NCI-H1417 treated with DMSO at 0.1 percent for 48 hours (cell line): ENCODE measurements around the gene ATG5.
"Not testable (repeated sequence)": the region's sequence is repeated elsewhere in the genome, so short reads cannot be mapped to it uniquely, and the experiment has no call there.

Experiments used
- DNase-seq: peaks from one replicate; lab custom pipeline; 2025; lab: John Stamatoyannopoulos, UW

Gene ATG5

DNA sequence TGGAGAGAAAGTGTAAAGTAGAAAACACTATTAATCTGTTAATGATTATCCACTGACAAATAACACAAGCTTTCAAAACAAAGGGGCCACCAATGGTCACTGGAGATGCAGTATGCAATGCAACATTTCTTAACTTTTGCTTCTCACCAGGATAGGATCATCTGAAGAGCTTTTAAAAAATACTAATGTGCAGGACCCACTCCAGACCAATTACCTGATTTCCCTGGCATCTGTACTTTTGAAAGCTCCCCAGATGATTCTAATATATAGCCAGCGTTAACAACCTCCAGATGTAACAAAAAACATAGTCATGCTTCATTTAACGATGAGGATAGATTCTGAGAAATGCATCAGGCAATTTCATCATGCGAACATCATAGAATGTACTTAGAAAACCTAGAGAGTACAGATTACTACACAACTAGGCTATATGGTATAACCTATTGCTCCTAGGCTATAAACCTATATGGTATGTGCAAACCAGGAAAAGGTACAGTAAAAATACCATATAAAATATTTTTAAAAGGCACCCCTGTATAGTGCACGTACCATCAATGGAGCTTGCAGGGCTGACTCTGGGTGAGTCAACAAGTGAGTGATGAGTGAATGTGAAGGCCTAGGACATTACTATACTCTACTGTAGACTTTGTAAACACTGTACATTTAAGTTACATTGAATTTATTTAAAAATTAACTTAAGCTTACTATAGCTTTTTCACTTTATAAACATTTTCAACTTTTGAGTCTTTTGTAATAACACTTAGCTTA is 69.2 kb downstream of the ATG5 start:
- no peak for DNase-seq

DNA sequence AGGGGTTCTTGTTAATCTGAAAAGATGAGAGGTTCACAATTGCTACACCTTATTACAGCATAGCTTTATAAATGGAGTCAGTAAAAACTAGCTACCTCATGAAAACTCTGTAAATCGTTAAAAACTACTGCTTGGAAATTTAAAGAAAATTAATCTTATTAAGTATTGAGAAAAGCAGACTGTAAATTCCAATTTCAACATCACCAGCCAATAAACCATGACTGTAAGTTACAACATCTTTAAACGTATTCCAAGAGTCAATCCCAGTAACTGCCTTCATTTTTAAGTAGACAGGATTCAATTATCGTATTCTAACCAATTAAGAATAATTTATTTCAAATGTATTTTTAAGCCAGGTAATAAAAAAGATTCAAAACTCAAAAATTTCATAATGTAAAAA is 70.3 kb downstream of the ATG5 start:
- DNase-seq: no peak

DNA sequence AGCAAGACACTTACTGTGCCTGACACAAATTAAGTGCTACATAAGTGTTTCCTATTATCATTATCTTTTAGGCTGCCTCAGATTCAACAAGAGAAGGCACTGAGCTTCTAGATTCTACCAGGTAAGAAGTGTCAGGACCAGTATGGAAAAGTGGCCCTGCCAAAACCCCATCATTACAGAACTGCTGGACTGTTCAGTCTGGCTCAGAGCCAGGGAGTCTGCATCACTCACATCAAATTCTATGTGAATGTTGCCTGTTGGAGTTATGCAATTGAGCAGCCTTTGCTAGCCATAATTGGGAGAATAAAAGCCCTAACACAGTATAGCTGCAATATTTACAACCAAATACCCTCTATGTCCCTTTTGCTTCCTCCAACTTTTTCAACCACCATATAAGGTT is 70.9 kb downstream of the ATG5 start:
- no peak for DNase-seq

DNA sequence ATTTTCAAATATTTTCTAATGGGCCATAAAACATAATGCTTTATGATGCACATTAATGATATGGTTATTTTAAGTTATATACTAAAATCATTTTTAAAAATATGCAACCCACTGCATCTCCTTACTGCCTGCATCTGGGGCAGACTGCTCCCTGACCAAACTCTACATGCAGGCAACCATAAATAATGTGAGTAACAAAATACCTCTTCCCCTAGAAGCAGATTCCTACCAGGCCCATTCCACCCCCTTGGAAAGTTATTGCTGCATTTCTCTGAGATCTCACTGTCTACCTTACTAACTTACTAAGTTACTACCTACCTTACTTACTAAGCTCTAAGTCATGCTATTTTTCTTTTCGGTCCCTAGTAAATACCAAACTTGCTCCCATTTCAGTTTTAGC is 71.8 kb downstream of the ATG5 start:
- DNase-seq: no peak

DNA sequence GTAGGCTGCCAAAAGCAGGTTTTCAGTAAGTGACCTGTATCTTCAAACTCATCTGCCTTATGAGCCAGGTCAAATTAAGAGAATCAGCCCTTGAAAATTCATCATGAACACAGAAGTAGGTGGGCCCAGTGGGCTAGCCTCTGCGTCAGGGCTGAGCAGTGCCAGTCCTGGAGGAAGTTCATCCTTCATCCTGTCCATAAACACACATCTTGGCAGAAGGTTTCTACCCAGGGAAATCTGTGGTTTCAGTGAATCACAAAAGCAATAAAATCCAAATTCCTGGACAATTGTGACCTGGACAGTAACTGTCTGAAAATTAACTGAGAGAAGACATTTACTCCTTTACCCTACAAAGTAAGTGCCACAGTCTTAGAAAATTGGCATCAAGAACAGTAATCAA is 72.4 kb downstream of the ATG5 start:
- no peak for DNase-seq

DNA sequence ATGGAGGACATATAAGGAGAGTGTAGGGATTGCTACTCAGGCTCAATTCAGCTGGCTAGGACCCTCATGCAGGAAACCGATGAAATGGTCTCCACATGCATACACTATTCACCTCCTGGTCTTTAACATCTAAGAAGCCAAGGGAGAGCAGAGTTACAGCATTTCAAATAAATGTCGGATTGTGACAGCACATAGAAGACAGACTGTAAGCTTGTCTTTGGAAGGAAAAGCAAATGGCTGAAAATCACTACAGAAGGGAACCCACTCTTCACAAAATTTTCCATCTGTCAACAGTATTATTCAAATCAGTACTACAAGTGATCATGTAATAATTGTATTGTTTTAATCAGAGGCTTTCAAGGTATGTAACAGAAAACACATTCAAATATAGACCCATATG is 72.9 kb downstream of the ATG5 start:
- DNase-seq: no peak

DNA sequence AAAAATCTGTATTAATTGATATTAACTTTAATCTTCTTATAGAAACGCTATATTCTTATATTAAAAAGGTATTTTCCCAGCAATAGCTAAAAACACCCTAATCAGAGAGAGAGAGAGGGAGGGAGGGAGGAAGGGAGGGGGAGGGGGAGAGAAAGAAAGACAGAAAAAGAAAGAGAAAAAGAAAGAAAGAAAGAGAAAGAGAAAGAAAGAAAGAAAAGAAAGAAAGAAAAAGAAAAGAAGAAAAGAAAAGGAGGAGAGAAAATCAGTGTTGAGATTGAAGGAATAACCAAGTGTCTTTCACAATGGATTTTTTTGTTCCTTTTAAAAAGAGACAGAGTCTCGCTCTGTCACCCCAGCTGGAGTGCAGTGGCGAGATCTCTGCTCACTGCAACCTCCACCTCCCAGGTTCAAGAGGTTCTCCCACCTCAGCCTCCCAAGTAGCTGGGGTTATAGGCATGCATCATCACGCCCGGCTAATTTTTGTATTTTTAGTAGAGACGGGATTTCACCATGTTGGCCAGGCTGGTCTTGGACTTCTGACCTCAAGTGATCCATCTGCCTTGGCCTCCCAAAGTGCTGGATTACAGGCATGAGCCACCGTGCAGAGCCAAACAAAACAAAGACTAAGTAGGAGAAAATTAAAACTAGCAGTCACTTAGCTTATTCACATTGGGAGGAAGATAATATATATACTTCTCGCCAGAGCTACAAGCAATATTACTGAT is 73.9 kb downstream of the ATG5 start:
- not testable (repeated sequence) for DNase-seq

DNA sequence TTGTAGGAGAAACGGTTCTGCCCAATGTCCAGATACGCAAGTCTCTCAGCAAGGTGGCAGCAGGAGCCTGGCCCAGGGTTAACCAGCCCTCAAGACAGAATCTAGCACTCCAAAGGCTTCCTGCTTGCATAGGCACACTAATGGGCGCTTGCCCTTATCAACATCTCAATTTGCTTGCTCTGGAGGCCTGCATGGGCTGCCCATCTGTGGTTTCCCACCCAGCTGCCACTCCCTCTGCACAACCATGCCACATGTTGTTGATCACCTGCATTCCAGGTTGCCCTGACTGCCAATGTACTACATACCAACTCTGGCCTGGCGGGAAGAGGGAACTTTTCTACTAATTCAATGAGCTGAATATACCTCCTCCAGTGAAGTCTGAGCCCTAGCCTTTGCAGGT is 74.6 kb downstream of the ATG5 start:
- DNase-seq: no peak

DNA sequence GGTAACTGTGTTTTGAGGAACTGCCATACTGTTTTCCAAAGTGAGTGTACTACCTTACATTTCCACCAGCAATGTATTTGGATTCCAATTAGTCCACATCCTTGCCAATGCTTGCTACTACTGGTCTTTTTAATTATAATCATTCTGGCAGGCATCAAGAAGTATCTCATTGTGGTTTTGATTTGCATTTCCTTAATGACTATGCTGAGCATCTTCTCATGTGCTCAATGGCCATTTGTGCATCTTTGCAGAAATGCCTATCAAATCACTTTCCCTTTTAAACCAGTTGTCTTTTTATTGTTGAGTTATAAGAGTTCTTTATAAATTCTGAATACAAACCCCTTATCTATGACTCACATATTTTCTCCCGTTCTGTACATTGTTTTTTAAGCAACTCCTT is 75.9 kb downstream of the ATG5 start:
- no peak for DNase-seq

DNA sequence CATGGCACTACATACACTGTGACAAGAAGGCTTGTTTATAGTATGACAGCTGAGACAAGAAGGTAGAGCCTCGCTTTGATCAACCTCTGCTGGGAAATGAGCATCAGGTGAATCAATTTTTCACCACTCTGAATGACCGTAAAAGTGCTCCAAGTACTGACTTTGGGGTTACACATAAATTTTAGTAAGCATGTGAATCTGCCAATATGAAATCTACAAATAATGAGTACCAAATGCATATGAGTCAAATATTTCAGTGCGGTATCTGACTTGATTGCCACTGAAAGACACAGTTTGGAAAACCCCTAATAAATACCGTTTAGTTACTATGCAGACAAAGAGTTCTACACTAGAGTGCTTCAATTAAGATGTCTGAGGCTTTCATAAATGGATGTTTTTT is 77.8 kb downstream of the ATG5 start:
- no peak for DNase-seq

DNA sequence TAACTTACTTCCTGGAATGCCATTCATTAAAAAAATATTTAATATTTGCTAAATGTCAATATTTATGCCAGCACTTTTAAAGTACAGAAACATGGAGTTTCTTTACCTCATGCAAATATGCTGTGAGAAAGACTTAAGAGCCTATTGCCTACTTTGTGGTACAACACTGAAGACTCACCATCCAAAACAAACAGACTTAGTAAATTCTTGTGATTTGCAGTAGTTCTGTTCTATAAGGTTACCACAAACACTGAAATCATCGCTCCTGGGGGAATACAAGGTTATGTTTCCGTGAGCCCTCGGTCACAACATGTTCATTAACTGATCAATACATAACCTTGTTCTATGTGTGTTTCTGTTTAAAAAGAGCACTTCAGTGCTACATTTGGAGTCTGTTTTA is 78.3 kb downstream of the ATG5 start:
- DNase-seq: no peak

DNA sequence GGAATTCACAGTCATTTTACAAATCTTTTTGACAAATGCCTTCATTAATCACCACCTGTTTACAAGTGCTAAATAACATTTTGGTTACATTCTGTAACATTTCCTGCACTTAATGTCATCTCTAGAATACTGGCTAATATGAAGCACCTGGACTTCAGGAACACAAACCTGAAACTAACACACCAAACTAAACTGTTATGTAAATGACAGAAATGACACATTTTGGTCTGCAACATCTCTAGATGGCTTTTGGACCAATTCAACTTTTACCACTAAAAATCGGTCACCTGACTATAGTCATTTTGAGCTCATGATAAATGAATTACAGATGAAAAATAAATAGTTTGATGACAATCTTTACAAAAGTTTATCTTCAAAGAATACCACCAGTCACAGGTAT is 80.6 kb downstream of the ATG5 start:
- DNase-seq: no peak

DNA sequence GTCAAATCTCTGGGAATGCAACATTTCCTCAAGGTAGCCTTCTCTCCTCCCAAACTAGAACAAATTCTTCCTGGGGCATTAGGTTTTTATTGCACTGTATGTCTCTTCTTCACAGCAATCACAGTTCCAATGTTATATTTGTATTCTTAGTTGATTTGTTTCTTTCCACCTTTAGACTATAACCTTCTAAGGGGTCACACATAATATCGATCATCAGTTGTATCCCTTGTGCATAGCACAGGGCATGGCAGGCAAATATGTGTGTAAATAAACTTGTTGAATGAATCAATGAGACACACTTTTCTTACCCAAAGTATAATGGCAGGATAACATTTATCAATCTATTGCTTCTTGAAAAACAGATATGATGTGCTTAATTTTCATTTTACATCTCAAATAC is 81.0 kb downstream of the ATG5 start:
- DNase-seq: no peak

DNA sequence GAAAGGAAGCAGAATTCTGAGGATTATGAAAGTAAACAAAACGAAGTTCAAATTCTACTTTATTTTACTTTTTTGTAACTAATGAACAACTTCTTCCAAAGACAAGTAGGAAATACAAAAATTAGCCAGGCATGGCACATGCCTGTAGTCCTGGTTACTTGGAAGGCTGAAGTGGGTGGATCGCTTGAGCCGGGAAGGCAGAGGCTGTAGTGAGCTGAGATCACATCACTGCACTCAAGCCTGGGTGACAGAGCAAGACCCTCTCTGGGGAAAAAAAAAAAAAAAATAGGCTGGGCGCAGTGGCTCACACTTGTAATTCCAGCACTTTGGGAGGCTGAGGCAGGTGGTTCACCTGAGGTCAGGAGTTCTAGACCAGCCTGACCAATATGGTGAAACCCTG is 82.3 kb downstream of the ATG5 start:
- no peak for DNase-seq

DNA sequence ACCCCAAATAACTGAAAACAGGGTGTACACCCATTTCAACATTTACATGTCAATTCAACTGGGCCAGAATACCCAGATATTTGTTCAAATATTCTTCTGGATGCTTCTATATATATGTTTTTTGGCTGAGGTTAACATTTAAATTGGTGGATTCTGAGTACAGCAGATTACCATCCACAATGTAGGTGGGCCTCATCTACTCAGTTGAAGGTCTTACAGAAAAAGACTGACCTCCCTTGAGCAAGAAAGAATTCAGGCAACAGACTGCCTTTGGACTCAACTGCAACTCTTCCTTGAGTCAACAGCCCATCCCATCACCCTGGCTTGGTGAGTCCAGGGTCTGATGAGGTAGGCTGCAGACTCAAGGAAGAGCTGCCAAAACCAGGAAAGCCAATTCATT is 84.1 kb downstream of the ATG5 start:
- DNase-seq: no peak

DNA sequence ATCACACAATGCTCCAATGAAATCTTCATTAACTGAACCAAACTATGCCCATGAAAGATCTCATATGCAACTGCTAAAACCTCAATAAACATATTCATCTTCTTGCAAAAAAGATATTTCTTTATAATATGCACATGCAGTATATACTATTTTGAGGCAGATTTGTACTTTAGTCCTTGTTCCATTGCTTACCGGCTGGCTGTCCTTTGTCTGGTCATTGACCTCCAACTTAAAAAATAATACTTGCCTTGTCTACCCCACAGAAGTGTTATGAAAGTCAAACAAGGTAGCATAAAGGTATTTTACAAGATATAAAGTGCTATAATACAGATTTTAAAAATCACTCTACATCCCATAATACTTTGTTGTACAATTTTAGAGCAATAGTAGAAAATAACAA is 88.3 kb downstream of the ATG5 start:
- DNase-seq: no peak

DNA sequence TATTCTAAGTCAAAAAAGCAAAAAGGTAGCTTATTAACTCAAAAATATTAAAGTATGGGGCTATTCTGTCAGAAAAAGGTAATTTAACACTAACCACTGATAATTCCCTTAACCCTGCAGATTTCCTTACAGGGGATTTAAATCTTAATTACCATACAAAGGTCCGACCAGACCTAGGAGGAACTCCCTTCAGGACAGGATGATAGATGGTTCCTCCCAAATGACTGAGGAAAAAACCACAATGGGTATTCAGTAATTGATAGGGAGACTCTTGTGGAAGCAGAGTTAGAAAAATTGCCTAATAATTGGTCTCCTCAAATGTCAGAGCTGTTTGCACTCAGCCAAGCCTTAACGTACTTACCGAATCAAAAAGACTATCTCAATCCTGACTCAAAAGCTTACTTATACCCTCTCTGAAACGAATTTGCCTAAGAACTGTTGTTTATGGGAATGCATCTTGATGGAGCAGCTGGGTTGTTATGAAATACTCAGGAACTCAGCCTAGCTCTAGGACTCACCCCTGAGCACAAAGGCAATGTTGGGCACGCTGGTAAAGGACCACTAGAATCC is 95.6 kb downstream of the ATG5 start:
- DNase-seq: not testable (repeated sequence)

DNA sequence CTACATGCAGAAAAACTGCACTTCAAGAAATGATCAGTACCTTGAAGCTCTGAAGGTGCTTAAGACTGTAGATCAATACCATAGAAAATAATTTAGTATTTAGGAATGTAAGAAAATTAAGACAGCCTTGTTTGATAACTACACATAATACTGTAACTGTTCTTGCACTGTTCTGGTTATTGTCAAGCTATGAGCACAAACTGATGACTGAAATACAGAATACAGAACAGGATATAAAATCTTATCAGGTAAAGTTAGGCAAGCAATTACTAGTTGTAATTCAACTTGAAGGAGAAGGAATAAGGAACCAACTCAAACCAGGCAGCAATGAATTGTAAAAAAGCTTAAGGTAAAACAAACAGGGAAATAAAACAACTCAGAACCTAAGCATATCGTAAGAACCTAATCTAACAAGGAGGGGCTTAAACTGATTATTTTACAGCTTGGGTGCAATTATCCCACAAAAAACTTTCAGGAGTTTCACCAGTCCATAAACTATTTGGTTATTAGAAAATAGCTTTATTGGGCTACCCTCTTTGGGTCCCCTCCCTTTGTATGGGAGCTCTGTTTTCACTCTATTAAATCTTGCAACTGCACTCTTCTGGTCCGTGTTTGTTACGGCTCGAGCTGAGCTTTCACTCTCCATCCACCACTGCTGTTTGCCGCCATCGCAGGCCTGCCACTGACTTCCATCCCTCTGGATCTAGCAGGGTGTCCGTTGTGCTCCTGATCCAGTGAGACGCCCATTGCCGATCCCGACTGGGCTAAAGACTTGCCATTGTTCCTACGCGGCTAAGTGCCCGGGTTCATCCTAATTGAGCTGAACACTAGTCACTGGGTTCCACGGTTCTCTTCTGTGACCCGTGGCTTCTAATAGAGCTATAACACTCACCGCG is 97.7 kb downstream of the ATG5 start:
- DNase-seq: no peak

DNA sequence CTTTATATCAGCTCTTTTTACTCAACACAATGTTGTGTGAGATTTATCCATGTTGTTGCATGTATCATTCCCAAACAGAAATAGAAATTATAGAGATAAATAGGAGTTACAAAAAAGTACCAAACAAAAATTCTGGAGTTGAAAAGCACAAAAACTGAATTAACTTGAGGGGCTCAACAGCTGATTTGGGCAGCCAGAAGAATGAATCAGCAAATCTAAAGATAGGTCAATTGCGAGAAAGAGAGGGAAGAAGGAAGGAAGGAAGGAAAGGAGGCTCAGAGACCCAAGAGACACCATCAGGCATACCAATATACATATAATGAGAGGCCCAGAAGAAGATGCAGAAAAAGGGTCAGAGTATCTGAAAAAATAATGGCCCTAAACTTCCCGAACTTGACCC is 98.9 kb downstream of the ATG5 start:
- no peak for DNase-seq

DNA sequence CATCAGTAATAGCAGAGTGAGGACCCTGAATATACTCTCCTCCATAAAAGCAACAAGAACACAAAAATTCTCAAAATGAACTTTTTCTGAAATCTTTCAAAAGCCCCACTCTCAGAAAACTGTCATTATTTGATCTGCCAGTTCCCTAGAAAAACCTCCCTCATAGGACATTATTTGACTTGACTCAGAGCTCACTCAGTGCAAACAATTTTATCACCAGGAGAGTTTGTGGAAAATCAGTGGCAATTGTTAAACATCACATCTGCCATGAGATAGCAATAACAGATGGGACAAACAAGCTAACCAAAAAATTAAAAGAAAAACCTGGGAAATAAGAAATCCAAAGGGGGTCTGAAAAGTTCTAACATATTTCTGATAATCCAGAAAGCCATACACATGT is 100.0 kb downstream of the ATG5 start:
- DNase-seq: no peak

DNA sequence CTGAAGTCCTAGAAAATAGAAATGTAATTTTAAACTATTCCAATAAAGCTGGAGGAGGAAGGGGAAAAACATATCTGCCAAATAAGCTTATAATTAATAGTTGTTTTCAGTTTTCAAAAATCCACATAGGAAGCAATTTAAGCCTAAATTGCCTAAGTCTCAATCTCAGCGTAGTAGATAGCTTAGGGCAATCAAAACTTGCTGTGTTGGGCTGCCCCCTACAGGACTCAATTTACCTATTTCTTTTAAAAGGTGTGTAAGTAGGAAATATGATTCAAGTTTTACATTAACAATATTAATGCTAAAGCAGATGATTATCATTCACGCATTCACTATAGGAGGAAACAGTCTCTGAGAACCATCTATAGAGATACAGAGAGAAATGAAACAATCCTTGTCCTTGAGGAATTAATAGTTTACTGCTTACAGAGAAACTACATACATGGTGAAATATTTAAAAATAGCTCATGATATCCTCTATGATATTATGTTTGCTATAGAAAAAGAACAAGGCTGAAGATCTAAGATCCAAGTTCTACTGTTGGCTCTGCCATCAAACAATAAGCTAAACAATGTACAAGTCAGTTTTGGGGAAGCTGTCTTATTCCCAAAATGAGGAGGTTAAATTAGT is 102.1 kb downstream of the ATG5 start:
- DNase-seq: no peak

DNA sequence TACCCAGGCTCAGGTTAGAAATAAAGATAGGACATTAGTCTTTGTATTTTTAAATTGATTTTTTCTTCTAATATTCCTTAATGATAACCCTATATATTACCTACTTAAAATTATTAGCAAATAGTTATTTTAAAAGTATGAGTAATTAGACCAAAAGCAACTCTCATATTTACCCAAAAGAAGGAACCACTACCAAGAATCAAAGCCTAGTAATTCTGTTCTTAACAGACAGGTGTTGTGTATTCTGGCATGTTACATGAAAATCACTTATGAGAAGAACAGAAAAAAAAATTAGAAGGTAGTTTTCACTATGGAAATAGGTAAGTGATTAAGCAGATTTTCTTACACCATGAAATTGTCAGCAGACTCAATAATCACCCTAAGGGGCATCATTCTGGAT is 105.1 kb downstream of the ATG5 start:
- DNase-seq: no peak
